Mucosa of descending colon (tissue), 3 donors: ENCODE results near the gene GNAI3. TPM values are rescaled to one million over a fixed set of nuclear protein-coding genes. Genes with fewer than 3 reads are reported as not detected.

Source experiments
- ATAC-seq: fragments of 200-7000 bp; cut with Tn5 transposase; one replicate; pipeline ENCODE4 v1.9.1; 2020; ENCODE audit warnings: mild to moderate bottlenecking, moderate library complexity
- DNase-seq, 3 donors: peaks; one replicate each; pipeline ENCODE4 v3.0.0-alpha.2; 2020
- H3K36me3 ChIP-seq: fragments of 200-600 bp; one replicate; pipeline ENCODE4 v1.8.0; 2021; ENCODE audit warnings: low read depth, mild to moderate bottlenecking
- H3K4me1 ChIP-seq: fragments of 200-600 bp; one replicate; pipeline ENCODE4 v1.8.0; 2021; ENCODE audit warnings: low read depth, mild to moderate bottlenecking
- H3K4me3 ChIP-seq: fragments of 200-600 bp; one replicate; pipeline ENCODE4 v1.8.0; 2021; ENCODE audit warnings: mild to moderate bottlenecking
- H3K9me3 ChIP-seq: fragments of 200-600 bp; one replicate; pipeline ENCODE4 v1.8.0; 2021; ENCODE audit warnings: mild to moderate bottlenecking
- CTCF ChIP-seq: fragments of 200-600 bp; IDR thresholded peaks from one replicate; pipeline ENCODE4 v1.8.0; 2022; ENCODE audit warnings: antibody characterized with exemption, mild to moderate bottlenecking
- intact Hi-C, 2 donors: fragments of 100-400 bp; cut with DNase I in 1 of 2; cut with micrococcal nuclease in 1 of 2; formaldehyde crosslinking; loops; one replicate each; pipeline versions ENCODE4 v1.11.0 to v1.11.1; 2022; cut with DNase I, micrococcal nuclease
- total RNA-seq, 3 donors: library from RNA; stranded (reverse); fragmentation: NEBNext Ultra II Directional in 2 of 3; extraction: Animal tissue kit (Norgen Biotek cat#: 25700) in 2 of 3; gene quantifications; one replicate each; pipeline versions ENCODE4 v1.2.1 to v1.2.4, GENCODE V29; 2021 to 2023
- donor health status: DM: no; HTN: no; CAD: no; lungs with moderate emphysema.
- donor health status: DM: no; HTN: no; CAD: no.
- donor health status: DM: no; HTN: yes; CAD: no.

The GNAI3 gene
- total RNA-seq, 3 donors from 2014 or later = 6.5 to 8.3 (median 7.6) TPM

DNA sequence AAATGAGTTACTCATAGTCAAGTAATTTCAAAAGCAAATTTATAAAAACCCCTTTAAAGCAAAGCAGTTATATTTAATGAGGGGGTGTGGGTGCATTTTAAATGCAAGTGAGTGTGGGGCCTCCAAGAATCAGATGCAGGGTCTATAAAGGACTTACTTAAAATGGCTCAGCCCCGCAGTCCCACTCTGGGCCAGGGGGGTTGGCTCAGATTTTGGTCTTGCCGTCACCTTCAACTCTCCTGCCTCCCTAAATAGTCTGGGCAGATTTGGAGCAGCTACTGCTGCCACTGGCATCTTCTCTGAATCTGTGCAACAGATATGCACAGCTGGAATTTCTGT lies 87.4 kb downstream of the GNAI3 start:
- no peak for ATAC-seq

DNA sequence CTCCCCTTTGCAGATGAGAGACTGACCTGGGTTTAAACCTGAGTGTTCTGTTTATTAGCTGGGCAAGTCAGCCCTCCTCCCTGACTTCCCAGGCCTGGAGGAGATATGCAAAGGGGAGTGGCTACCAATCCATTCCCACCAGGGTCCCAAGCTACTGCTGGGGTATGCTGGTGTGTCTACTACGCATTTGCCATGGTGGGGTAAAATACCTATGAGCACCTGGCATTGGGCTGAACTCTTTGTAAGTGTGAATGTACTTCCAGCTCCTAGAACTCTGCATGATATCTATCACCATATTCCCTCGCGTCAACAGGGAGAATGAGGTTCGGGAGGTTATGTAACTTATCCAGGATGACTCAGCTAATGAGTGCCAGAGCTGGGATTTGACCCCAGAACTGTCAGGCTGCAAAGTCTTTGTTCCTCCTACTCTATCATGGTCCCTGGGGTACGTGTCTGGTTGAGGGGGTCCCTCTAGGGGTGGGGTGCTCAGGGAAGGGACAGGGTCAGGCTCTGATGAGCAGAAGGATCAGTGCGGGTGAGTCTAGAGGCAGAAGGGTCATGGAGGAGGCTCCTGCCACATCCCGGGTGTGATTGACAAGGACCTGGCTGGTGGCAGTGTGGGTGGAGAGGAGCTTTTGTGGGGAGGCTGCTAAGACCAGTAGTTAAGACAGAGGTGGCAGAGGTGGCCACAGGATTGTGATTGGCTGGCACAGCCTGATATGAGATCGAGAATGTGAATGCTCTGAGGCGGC lies 88.0 kb downstream of the GNAI3 start:
- Histone ChIP-seq H3K4me1 (peaks cover 13% of the 10 kb centered on the region), H3K4me3 (no peak overlapping the region), H3K36me3 (no peaks in the 10 kb centered on the region), H3K9me3 (no peaks in the 10 kb centered on the region)
- DNase-seq = peak in 1 of 3 donors; percentile 24
- ATAC-seq = no peak
- intact Hi-C loops = loop anchor here in 1 of 2 donors (10.0 kb wide), 1 partner anchor 92 kb away; the partner anchor contains the start of gene GNAI3
- no peak for TF ChIP-seq CTCF

More for the DNA sequence above, 87.4 kb downstream of the GNAI3 start:
- H3K36me3 ChIP-seq = no peaks in the 10 kb centered on the region
- no peak overlapping the region for H3K4me3 ChIP-seq
- intact Hi-C loops = loop anchor here in 1 of 2 donors (10.0 kb wide), 1 partner anchor 91 kb away; the partner anchor contains the start of gene GNAI3
- H3K9me3 ChIP-seq = no peaks in the 10 kb centered on the region
- no peak for TF ChIP-seq CTCF
- peaks cover 13% of the 10 kb centered on the region for H3K4me1 ChIP-seq
- no peak for DNase-seq

DNA sequence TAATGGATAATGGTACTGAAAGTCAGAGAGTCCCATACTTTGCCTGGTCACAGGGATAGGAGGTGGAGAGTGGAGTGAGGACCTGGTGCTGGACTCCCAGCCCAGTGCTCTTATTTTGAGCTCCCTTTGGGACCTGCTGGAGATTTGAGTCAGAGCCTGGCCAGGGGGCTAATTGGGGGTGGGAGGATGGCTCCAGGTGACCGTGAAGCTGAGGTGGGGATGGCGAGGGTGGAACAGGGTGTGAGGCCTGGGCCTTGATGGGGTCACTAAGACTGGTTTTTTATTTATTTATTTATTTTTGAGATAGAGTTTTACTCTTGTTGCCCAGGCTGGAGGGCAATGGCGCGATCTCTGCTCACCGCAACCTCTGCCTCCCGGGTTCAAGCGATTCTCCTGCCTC lies 89.0 kb downstream of the GNAI3 start:
- H3K4me1 ChIP-seq = peaks cover 11% of the 10 kb centered on the region
- ATAC-seq = no peak
- H3K4me3 ChIP-seq = no peak overlapping the region
- no peaks in the 10 kb centered on the region for H3K36me3 ChIP-seq
- intact Hi-C loops = loop anchor here in 1 of 2 donors (10.0 kb wide), 1 partner anchor 93 kb away; the partner anchor contains the start of gene GNAI3
- TF ChIP-seq CTCF = no peak
- peak in 1 of 3 donors; percentile 14 for DNase-seq
- H3K9me3 ChIP-seq = no peaks in the 10 kb centered on the region

DNA sequence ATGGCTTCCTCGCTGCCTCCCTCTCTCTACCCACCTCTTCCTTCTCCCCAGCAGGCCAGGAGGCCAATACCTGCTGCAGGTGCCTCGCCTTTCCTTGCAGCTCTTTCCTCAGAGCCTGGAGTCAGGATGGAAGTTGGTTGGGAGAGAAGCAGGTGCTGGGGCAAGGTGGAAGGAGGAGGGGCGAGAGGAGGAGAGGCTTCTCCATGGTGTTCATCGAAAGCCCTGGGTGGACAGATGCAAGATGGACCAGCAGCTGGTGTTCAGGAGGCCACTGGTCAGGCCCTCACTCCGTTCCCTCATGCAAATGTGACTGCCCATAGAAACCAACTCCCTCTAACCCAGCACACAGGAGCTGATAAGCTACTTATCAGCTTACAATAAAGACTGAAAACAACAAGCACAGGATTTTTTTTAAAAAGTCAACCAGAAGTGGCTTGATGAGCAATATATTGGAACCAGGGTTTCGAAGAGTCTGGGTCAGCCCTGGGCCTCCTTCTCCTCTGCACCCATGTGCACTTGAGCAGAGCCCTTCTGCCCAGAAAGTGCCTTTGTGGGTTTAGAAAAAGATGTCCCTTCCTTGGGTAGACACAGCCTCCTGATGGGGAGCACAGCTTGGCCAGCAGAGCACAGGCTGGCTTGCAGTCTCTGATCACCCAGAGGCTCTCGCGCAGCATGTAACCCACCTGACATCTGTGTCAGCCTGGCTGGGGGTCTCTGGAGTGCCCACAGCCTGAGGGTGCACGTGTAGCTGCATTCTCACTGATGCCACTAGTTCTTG lies 90.8 kb downstream of the GNAI3 start:
- Histone ChIP-seq H3K4me1 (peaks cover 13% of the 10 kb centered on the region), H3K4me3 (no peak overlapping the region), H3K36me3 (no peaks in the 10 kb centered on the region), H3K9me3 (no peaks in the 10 kb centered on the region)
- ATAC-seq = no peak
- peak in 1 of 3 donors; percentile 20 for DNase-seq
- TF ChIP-seq CTCF = no peak
- intact Hi-C loops = loop anchor here in 1 of 2 donors (10.0 kb wide), 1 partner anchor 94 kb away; the partner anchor contains the start of gene GNAI3

- intact Hi-C loops = loop anchor here (5.0 to 10.0 kb wide), 4 partner anchors 93 to 345 kb away; partner anchors contain the start of genes GNAI3 (in 2 of the 2) and AHCYL1 (in 1 of the 2)
- no peaks in the 10 kb centered on the region for H3K9me3 ChIP-seq
- no peak for ATAC-seq
- peaks cover 13% of the 10 kb centered on the region for H3K4me1 ChIP-seq
- DNase-seq = peak in 1 of 3 donors; percentile 25
- TF ChIP-seq CTCF = no peak
- H3K4me3 ChIP-seq = no peak overlapping the region
- H3K36me3 ChIP-seq = no peaks in the 10 kb centered on the region
Observed at GRCh38 chr1:109639841-109640184, 91.4 kb downstream of the GNAI3 start.
